H1 (cell line): ENCODE results near the gene FARS2. TPM values are rescaled to one million over a fixed set of nuclear protein-coding genes. Genes with fewer than 3 reads are reported as not detected.

Source experiments
- CTCF ChIA-PET: fragments of 300-600 bp; sonication (Branson Sonifier 250); formaldehyde crosslinking; loops from one replicate; lab custom pipeline; 2021; ENCODE audit not compliant: partially characterized antibody; lab: Charles Lee
- POLR2A ChIA-PET: fragments of 300-600 bp; sonication (Branson Sonifier 250); formaldehyde crosslinking; loops from one replicate; lab custom pipeline; 2021; ENCODE audit warnings: inconsistent platforms; ENCODE audit not compliant: partially characterized antibody; lab: Charles Lee
- DNase-seq, 2 experiments: peaks; one replicate each; pipeline versions ENCODE4 v3.0.0 to v3.0.0-alpha.2; 2010 to 2022; ENCODE audit warnings: low spot score in 2 of 2, low read depth in 1 of 2, mixed read lengths in 1 of 2
- FAIRE-seq: peaks from 2 replicates; lab custom pipeline; 2011; peaks lifted over from hg19 to GRCh38; lab: Jason Lieb, UNC
- H2AFZ ChIP-seq: 2 replicates; pipeline ENCODE4 v1.8.1; 2012; ENCODE audit warnings: low read length, inconsistent platforms
- H2AK5ac ChIP-seq: 2 replicates; pipeline ENCODE4 v1.6.1; 2013; ENCODE audit warnings: low read depth, low read length
- H2BK120ac ChIP-seq: replicated peaks from 2 replicates; pipeline ENCODE3; 2013; ENCODE audit warnings: low read depth, low read length, inconsistent platforms
- H2BK12ac ChIP-seq: 2 replicates; pipeline ENCODE4 v1.6.1; 2013; ENCODE audit warnings: low read depth, low read length
- H2BK15ac ChIP-seq: 2 replicates; pipeline ENCODE4 v1.6.1; 2013; ENCODE audit warnings: low read length
- H2BK20ac ChIP-seq: 2 replicates; pipeline ENCODE4 v1.6.1; 2013; ENCODE audit warnings: low read length
- H2BK5ac ChIP-seq: 2 replicates; pipeline ENCODE4 v1.6.1; 2013; ENCODE audit warnings: low read depth, low read length
- H3K14ac ChIP-seq: 2 replicates; pipeline ENCODE4 v1.6.1; 2013; ENCODE audit warnings: inconsistent platforms; ENCODE audit not compliant: insufficient read length
- H3K18ac ChIP-seq: 2 replicates; pipeline ENCODE4 v1.6.1; 2013; ENCODE audit warnings: low read length; ENCODE audit errors: extremely low read depth
- H3K23ac ChIP-seq: 2 replicates; pipeline ENCODE4 v1.6.1; 2013; ENCODE audit warnings: inconsistent platforms; ENCODE audit not compliant: insufficient read length
- H3K23me2 ChIP-seq: 2 replicates; pipeline ENCODE4 v1.6.1; 2013; ENCODE audit warnings: low read depth, low read length
- H3K27ac ChIP-seq: 2 replicates; pipeline ENCODE4 v1.6.1; 2011; ENCODE audit warnings: low read depth, low read length, inconsistent platforms
- H3K27me3 ChIP-seq, 4 experiments: replicated peaks in 1 of 4; 1 replicate in 1 of 4; 2 replicates in 3 of 4; pipeline versions ENCODE4 v1.6.1 to v1.8.1; 2011 to 2013; ENCODE audit warnings: low read length in 3 of 4, mild to moderate bottlenecking in 3 of 4, inconsistent platforms in 2 of 4, mixed read lengths in 2 of 4, moderate library complexity in 1 of 4; ENCODE audit not compliant: control insufficient read depth in 3 of 4, insufficient read depth in 3 of 4; ENCODE audit errors: extremely low read depth in 1 of 4
- H3K36me3 ChIP-seq, 4 experiments: 2 replicates each; pipeline versions ENCODE4 v1.6.1 to v1.8.1; 2011 to 2013; ENCODE audit warnings: mild to moderate bottlenecking in 4 of 4, low read length in 3 of 4, moderate library complexity in 2 of 4, control low read depth in 1 of 4, inconsistent platforms in 1 of 4; ENCODE audit not compliant: insufficient read depth in 4 of 4, control insufficient read depth in 2 of 4
- H3K4ac ChIP-seq: replicated peaks from 2 replicates; pipeline ENCODE3; 2013; ENCODE audit warnings: low read length, low read depth, mixed read lengths, inconsistent platforms; ENCODE audit not compliant: insufficient read length
- H3K4me1 ChIP-seq, 4 experiments: replicated peaks in 1 of 4; 1 replicate in 1 of 4; 2 replicates in 3 of 4; pipeline versions ENCODE4 v1.6.1 to v1.8.1; 2011 to 2013; ENCODE audit warnings: low read length in 3 of 4, inconsistent platforms in 2 of 4, mixed read lengths in 1 of 4; ENCODE audit not compliant: insufficient read depth in 4 of 4, control insufficient read depth in 3 of 4
- H3K4me2 ChIP-seq, 2 experiments: 2 replicates each; pipeline versions ENCODE4 v1.6.1 to v1.8.1; 2011 to 2013; ENCODE audit warnings: low read depth in 2 of 2, low read length in 2 of 2, control low read depth in 1 of 2, inconsistent platforms in 1 of 2, mild to moderate bottlenecking in 1 of 2; ENCODE audit not compliant: insufficient read depth in 1 of 2
- H3K4me3 ChIP-seq, 4 experiments: fragments of 200-600, 300-600 bp in 1 of 4; sonication (generic), shearing (Covaris generic), sonication (Bioruptor Twin) in 1 of 4; 2 replicates each; pipeline versions ENCODE4 v1.5.1 to v1.8.1; 2011 to 2016; ENCODE audit warnings: low read length in 4 of 4, low read depth in 3 of 4, control low read depth in 2 of 4, inconsistent platforms in 2 of 4, mild to moderate bottlenecking in 2 of 4, mixed read lengths in 1 of 4, moderate library complexity in 1 of 4; ENCODE audit not compliant: insufficient read depth in 2 of 4; ENCODE audit errors: extremely low read depth in 1 of 4
- H3K56ac ChIP-seq: replicated peaks from 2 replicates; pipeline ENCODE3; 2013; ENCODE audit warnings: low read depth, mild to moderate bottlenecking, mixed read lengths, low read length, inconsistent platforms; ENCODE audit not compliant: insufficient read length
- H3K79me1 ChIP-seq: 2 replicates; pipeline ENCODE4 v1.6.1; 2013; ENCODE audit warnings: low read depth, low read length, control low read depth
- H3K79me2 ChIP-seq, 2 experiments: 2 replicates each; pipeline versions ENCODE4 v1.6.1 to v1.8.1; 2012 to 2013; ENCODE audit warnings: low read length in 2 of 2, mild to moderate bottlenecking in 2 of 2, inconsistent platforms in 1 of 2; ENCODE audit not compliant: insufficient read depth in 2 of 2, control insufficient read depth in 1 of 2
- H3K9ac ChIP-seq, 4 experiments: replicated peaks in 1 of 4; 1 replicate in 1 of 4; 2 replicates in 3 of 4; pipeline versions ENCODE4 v1.6.1 to v1.8.1; 2011 to 2013; ENCODE audit warnings: low read depth in 3 of 4, low read length in 3 of 4, control low read depth in 2 of 4, mild to moderate bottlenecking in 2 of 4, moderate library complexity in 2 of 4, inconsistent platforms in 1 of 4; ENCODE audit errors: extremely low read depth in 1 of 4
- H3K9me3 ChIP-seq, 2 experiments: 2 replicates each; pipeline versions ENCODE4 v1.6.1 to v1.8.1; 2012 to 2013; ENCODE audit warnings: mild to moderate bottlenecking in 2 of 2, moderate library complexity in 2 of 2, control low read depth in 1 of 2, inconsistent platforms in 1 of 2, low read depth in 1 of 2, low read length in 1 of 2, mixed read lengths in 1 of 2; ENCODE audit not compliant: insufficient read depth in 2 of 2
- H4K20me1 ChIP-seq, 2 experiments: replicated peaks in 1 of 2; 2 replicates each; pipeline versions ENCODE3 to v1.8.1; 2011 to 2013; ENCODE audit warnings: inconsistent platforms in 2 of 2, low read length in 2 of 2, mild to moderate bottlenecking in 1 of 2; ENCODE audit not compliant: insufficient read depth in 2 of 2, control insufficient read depth in 1 of 2
- H4K5ac ChIP-seq: 2 replicates; pipeline ENCODE4 v1.6.1; 2013; ENCODE audit warnings: low read length, low read depth, mixed read lengths, inconsistent platforms; ENCODE audit not compliant: insufficient read length
- H4K8ac ChIP-seq: 2 replicates; pipeline ENCODE4 v1.8.0; 2013; ENCODE audit warnings: mild to moderate bottlenecking, moderate library complexity, low read length, inconsistent platforms; ENCODE audit not compliant: insufficient read depth; ENCODE audit errors: extremely low read depth
- H4K91ac ChIP-seq: replicated peaks from 2 replicates; pipeline ENCODE3; 2013; ENCODE audit warnings: low read length, mixed read lengths, inconsistent platforms; ENCODE audit not compliant: insufficient read length
- ASH2L ChIP-seq: fragments of 200-600, 300-600 bp; sonication (generic); IDR thresholded peaks from one replicate; pipeline ENCODE4 v1.7.1; 2017; ENCODE audit warnings: low read length
- ATF2 ChIP-seq: IDR thresholded peaks from 2 replicates; pipeline ENCODE4 v1.6.1; 2012; ENCODE audit warnings: low read length, inconsistent platforms
- BRCA1 ChIP-seq: IDR thresholded peaks from 2 replicates; pipeline ENCODE4 v1.6.1; 2012; ENCODE audit warnings: low read depth, low read length, improper control_type of control experiment
- GTF2F1 ChIP-seq: IDR thresholded peaks from 2 replicates; pipeline ENCODE4 v1.6.1; 2012; ENCODE audit warnings: low read depth, low read length, improper control_type of control experiment, borderline replicate concordance
- HDAC6 ChIP-seq: IDR thresholded peaks from one replicate; pipeline ENCODE4 v1.7.1; 2012; ENCODE audit warnings: low read depth, mild to moderate bottlenecking, inconsistent platforms, low read length, moderate library complexity
- JUND ChIP-seq: IDR thresholded peaks from 2 replicates; pipeline ENCODE4 v1.6.1; 2011; ENCODE audit warnings: mild to moderate bottlenecking, improper control_type of control experiment, low read length
- NANOG ChIP-seq: IDR thresholded peaks from 2 replicates; pipeline ENCODE4 v1.6.1; 2011; ENCODE audit warnings: low read length, low read depth, mild to moderate bottlenecking, inconsistent platforms; ENCODE audit not compliant: insufficient read depth, poor library complexity, severe bottlenecking
- NRF1 ChIP-seq: IDR thresholded peaks from 2 replicates; pipeline ENCODE4 v1.6.1; 2011; ENCODE audit warnings: mild to moderate bottlenecking, low read depth, low read length, improper control_type of control experiment
- POLR2A ChIP-seq, 2 experiments: IDR thresholded peaks; 1 replicate in 1 of 2; 2 replicates in 1 of 2; pipeline ENCODE4 v1.6.1; 2011; ENCODE audit warnings: low read depth in 2 of 2, low read length in 2 of 2, mild to moderate bottlenecking in 2 of 2; ENCODE audit errors: control extremely low read depth in 1 of 2
- RBBP5 ChIP-seq: IDR thresholded peaks from 2 replicates; pipeline ENCODE4 v1.7.1; 2012; ENCODE audit warnings: low read depth, mild to moderate bottlenecking, inconsistent platforms, low read length, moderate library complexity, borderline replicate concordance
- SIRT6 ChIP-seq: IDR thresholded peaks from one replicate; pipeline ENCODE4 v1.7.1; 2012; ENCODE audit warnings: low read length, inconsistent platforms
- SP2 ChIP-seq: IDR thresholded peaks from 2 replicates; pipeline ENCODE4 v1.6.1; 2012; ENCODE audit warnings: mild to moderate bottlenecking, low read length, inconsistent platforms
- TAF1 ChIP-seq: IDR thresholded peaks from 2 replicates; pipeline ENCODE4 v1.6.1; 2011; ENCODE audit warnings: mild to moderate bottlenecking, low read depth, low read length
- WGBS, 2 experiments: shearing (Covaris generic) in 1 of 2; methylation state at CpG; one replicate each; pipeline versions ENCODE4 v1.1.6 to v1.1.7; 2013 to 2015; ENCODE audit warnings: low lambda C conversion rate in 2 of 2, mixed read lengths in 2 of 2, inconsistent platforms in 1 of 2, low coverage in 1 of 2, missing lambda C conversion rate in 1 of 2; ENCODE audit not compliant: insufficient replicate concordance in 2 of 2, insufficient coverage in 1 of 2, insufficient read length in 1 of 2; ENCODE audit errors: extremely low coverage in 1 of 2, missing lambda C conversion rate in 1 of 2; 5-methylcytosine and 5-hydroxymethylcytosine counted together
- polyA plus RNA-seq, 7 experiments: library from polyadenylated mRNA; depleted of rRNA in 3 of 7; stranded (reverse) in 5 of 7; unstranded in 2 of 7; fragments of >200 nt in 5 of 7; fragments of 200-250 nt in 2 of 7; gene quantifications; 1 replicate in 5 of 7; 2 replicates in 1 of 7; 4 replicates in 1 of 7; pipeline versions ENCODE4 v1.2.1 to v1.2.3, GENCODE V29; 2011 to 2013; ENCODE audit warnings: missing spikeins in 2 of 7, mixed read lengths in 2 of 7
- total RNA-seq: library from RNA; stranded (reverse); fragmentation: NEBNext Ultra II Directional; extraction: Animal tissue kit (Norgen Biotek cat#: 25700); gene quantifications from 2 replicates; pipeline ENCODE4 v1.2.1, GENCODE V29; 2021

The FARS2 gene
- total and polyA plus RNA-seq, 2 of the 8 experiments (the other 6 are each of a cell fraction or from before 2014, with no cell fraction given): 11.7 to 14.4 TPM

GRCh38 chr6:5300206-5300764 lies 39.0 kb downstream of the FARS2 start:
- Histone ChIP-seq H2AK5ac (no peak overlapping the region), H4K8ac (no peak overlapping the region), H3K9ac (no peak overlapping the region), H3K56ac (no peak overlapping the region), H3K18ac (no peak overlapping the region), H2BK20ac (no peak overlapping the region), H3K23me2 (no peaks in the 10 kb centered on the region), H3K9me3 (no peaks in the 10 kb centered on the region), H3K79me2 (peaks cover 0 to 4% of the 10 kb centered on the region in 2 experiments; a peak in 1 of 4 replicates), H3K4ac (no peak overlapping the region), H3K4me1 (no peaks in the 10 kb centered on the region), H3K23ac (no peak overlapping the region), H2BK120ac (no peak overlapping the region), H3K36me3 (no peaks in the 10 kb centered on the region), H2BK5ac (no peak overlapping the region), H2AFZ (no peak overlapping the region), H3K14ac (no peak overlapping the region), H3K27ac (no peak overlapping the region), H4K91ac (no peak overlapping the region), H2BK12ac (no peak overlapping the region), H3K27me3 (no peaks in the 10 kb centered on the region), H3K79me1 (no peaks in the 10 kb centered on the region), H4K5ac (no peak overlapping the region), H2BK15ac (no peak overlapping the region), H3K4me2 (no peak overlapping the region), H4K20me1 (peaks cover 0 to 2% of the 10 kb centered on the region in 2 experiments), H3K4me3 (no peak overlapping the region)
- no peak for DNase-seq
- ChIA-PET POLR2A (interaction anchor here (1.3 kb wide), 1 partner anchor 13 kb away, joined by 3 read pairs; no protein-coding TSS in a partner anchor), CTCF (interaction anchor here (1.1 to 10.6 kb wide), 4 partner anchors 10 to 84 kb away, joined by 3 to 126 read pairs (median 4); no protein-coding TSS in a partner anchor)
- no peak for FAIRE-seq
- 57% methylated on average over 1 of the region's 1 CpG; no CpG with 5 or more reads in 1 of the 2 experiments for WGBS, 2 experiments
- TF ChIP-seq RBBP5 (no peak), POLR2A (IDR thresholded peaks at IDR 0.05; ENCODE audit: control extremely low read depth in 1 of 2, low read depth in 2 of 2, low read length in 2 of 2) (no peak), BRCA1 (no peak), ATF2 (no peak), JUND (no peak), SP2 (no peak), HDAC6 (no peak), ASH2L (no peak), GTF2F1 (no peak), NRF1 (no peak), SIRT6 (no peak), TAF1 (no peak), NANOG (no peak)
